Forelimb muscle (tissue), 1 donor: Measurements from ENCODE around the gene TXK. TPM values are rescaled to one million over a fixed set of nuclear protein-coding genes. Genes with fewer than 3 reads are reported as not detected.

Experiments used
- DNase-seq: peaks from one replicate; pipeline ENCODE4 v3.0.0-alpha.2; 2013; ENCODE audit warnings: low read depth
- polyA plus RNA-seq: library from polyadenylated mRNA; unstranded; fragments of 120-200 nt; gene quantifications from one replicate; pipeline ENCODE4 v1.2.1, GENCODE V29; 2013; ENCODE audit not compliant: insufficient read length

TXK gene
- polyA plus RNA-seq, 1 donor, result 0.48 TPM

- DNase-seq, result no peak
Observed at GRCh38 chr4:48103483-48104139, 30.4 kb downstream of the TXK start.

GRCh38 chr4:48102303-48102702, 31.7 kb downstream of the TXK start:
- DNase-seq, result no peak

GRCh38 chr4:48100256-48100655, 33.8 kb downstream of the TXK start:
- no peak for DNase-seq

- no peak for DNase-seq
Observed at GRCh38 chr4:48095441-48095840, 38.6 kb downstream of the TXK start.

- no peak for DNase-seq
Observed at GRCh38 chr4:48093991-48094416, 40.0 kb downstream of the TXK start.

- no peak for DNase-seq
Observed at GRCh38 chr4:48090621-48091020, 43.4 kb downstream of the TXK start.

- DNase-seq, result no peak
Observed at GRCh38 chr4:48085821-48086589, 48.0 kb downstream of the TXK start.

GRCh38 chr4:48082956-48083355, 51.1 kb downstream of the TXK start:
- no peak for DNase-seq

GRCh38 chr4:48081196-48081595, 52.9 kb downstream of the TXK start:
- no peak for DNase-seq

- no peak for DNase-seq
Observed at GRCh38 chr4:48079972-48080391, 54.1 kb downstream of the TXK start.

- DNase-seq, result no peak
Observed at GRCh38 chr4:48078862-48079655, 55.0 kb downstream of the TXK start.

- DNase-seq, result no peak
Observed at GRCh38 chr4:48078425-48078824, 55.6 kb downstream of the TXK start.

- DNase-seq, result no peak
Observed at GRCh38 chr4:48074657-48075056, 59.4 kb downstream of the TXK start.

GRCh38 chr4:48073567-48074103, 60.4 kb downstream of the TXK start:
- DNase-seq, result no peak

- no peak for DNase-seq
Observed at GRCh38 chr4:48071191-48071590, 62.9 kb downstream of the TXK start.

- DNase-seq, result no peak
Observed at GRCh38 chr4:48069026-48069425, 65.0 kb downstream of the TXK start.

- DNase-seq, result no peak
Observed at GRCh38 chr4:48068182-48068581, 65.9 kb downstream of the TXK start.

GRCh38 chr4:48067536-48067935, 66.5 kb downstream of the TXK start:
- DNase-seq, result no peak

GRCh38 chr4:48065587-48066052, 68.4 kb downstream of the TXK start:
- no peak for DNase-seq

GRCh38 chr4:48064349-48064748, 69.7 kb downstream of the TXK start:
- no peak for DNase-seq

GRCh38 chr4:48058617-48059530, 75.2 kb downstream of the TXK start:
- DNase-seq, result no peak
